Stimulated activated CD4-positive, alpha-beta T cell treated with anti-CD3 and anti-CD28 coated beads, Interleukin-2, amount 100 ng/mL, for 48 hours (primary cell): ENCODE measurements around the gene ANKRD49.

ENCODE experiments used
- DNase-seq, 2 donors: peaks; one replicate each; pipeline ENCODE4 v3.0.0-alpha.2; 2020

The ANKRD49 gene

DNA sequence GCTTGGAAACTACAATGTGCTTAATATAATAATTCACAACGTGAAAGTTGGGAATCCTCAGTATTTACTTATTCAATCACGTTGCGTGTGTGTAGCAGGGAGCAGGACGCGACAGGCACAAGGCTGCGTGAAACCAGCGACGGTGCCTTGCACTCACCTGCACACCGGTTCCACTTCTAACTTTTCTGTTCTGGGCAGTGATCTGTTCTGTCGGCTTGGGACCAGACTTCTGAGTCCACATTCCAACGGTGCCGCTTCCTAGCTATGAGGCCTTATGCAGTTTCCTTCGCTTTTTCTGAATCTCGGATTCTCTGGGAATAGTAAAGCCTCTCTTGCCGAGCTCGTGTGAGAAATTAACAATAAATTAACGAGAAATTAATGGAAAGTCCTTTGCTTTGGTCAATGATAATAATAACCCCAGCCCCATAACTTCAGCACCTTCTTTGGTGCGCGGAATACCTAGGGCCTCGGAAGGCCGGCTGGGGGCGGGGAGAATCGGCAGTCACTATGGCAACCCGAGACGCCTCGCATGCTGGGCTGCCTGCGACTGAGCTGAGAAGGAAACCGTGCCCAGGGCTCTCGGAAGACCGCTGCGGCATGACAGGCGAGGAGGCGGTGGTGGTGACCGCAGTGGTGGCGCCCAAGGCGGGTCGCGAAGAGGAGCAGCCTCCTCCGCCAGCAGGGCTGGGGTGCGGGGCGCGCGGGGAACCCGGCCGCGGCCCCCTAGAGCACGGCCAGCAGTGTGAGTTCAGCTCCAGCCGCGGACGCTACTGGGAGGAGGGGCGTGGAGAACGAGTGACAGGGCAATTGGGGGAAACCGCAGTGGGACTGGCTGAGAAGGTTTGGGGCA, 18.4 kb downstream of the ANKRD49 start, which contains the start of gene C11orf97:
C11orf97 (plus strand) TSS at position 530 of the 850 bp plus-strand sequence; CDS start at position 598, 68 bp downstream.
- DNase-seq, result peak; percentile 37 to 42

DNA sequence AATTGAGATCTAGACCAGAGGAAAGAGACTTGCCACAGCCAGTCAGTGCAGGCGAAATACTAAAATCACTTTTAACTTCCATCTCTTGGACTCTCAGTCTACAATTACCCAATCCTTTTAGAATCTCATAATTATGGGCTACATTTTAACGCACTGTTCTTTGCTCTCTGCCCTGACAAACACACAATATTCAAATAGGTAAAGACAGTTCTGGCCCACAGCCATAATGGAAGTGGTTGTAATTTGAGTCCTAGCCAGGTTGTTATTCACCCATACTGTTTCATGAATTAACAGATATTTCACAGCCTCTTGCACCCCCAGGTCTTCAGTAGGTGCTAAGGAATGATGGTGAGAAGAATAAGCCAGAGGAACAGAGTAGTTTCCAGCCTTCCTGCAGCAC, 19.3 kb downstream of the ANKRD49 start:
- no peak for DNase-seq

DNA sequence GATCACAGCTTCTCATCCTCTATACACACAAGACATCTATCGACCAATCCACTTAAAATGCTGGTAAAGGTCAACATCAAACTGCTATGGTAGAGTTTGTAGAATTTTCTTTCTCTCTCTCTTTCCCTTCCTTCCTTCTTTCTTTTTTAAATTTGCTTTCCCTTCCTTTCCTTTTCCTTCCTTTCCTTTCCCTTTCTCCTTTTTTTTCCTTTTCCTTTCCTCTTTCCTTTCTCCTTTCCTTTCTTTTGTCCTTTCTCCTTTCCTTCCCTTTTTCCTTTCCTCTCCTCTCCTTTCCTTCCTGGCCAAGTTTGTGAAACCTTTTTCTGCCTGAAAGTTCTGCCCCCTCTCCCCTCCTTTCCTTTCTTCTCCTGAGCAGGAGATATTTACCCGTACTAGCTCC, 21.6 kb downstream of the ANKRD49 start:
- DNase-seq, result no peak

DNA sequence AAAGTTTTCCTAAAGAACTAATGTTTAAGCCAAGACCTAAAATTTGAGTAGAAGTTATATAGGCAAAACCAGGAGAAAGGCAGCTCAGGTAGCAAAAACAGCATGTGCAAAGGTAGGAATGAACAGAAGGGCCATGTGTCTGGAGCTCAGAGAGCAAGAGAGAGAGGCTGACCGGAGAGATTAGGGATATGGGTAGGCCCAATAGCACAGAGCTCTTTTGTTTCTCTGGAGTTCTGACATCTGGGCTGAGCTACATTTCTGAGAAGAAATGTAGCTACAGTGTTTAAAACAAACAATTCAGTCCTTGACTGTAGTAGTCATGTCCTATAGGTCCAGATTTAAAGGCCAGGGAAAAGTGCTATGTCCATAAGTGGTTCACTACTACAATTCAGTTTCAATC, 22.9 kb downstream of the ANKRD49 start:
- no peak for DNase-seq

DNA sequence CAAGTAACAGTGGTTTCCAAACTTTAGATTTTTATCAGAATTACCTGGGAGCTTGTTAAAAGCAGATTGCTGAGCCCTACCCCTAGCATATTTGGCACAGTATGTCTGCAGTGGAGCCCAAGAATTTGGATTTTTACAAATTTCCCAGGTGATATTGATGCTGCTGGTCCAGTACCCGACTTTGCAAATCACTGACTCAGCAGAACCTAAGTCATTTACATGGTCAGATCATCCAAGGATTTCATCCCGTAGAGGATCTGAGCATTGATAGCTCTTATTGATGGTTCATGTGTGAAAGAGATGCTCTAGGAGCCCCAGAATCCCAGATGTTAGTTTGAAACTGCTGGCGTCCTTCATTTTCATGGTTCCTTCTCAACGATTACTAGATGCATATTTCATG, 24.5 kb downstream of the ANKRD49 start:
- no peak for DNase-seq

DNA sequence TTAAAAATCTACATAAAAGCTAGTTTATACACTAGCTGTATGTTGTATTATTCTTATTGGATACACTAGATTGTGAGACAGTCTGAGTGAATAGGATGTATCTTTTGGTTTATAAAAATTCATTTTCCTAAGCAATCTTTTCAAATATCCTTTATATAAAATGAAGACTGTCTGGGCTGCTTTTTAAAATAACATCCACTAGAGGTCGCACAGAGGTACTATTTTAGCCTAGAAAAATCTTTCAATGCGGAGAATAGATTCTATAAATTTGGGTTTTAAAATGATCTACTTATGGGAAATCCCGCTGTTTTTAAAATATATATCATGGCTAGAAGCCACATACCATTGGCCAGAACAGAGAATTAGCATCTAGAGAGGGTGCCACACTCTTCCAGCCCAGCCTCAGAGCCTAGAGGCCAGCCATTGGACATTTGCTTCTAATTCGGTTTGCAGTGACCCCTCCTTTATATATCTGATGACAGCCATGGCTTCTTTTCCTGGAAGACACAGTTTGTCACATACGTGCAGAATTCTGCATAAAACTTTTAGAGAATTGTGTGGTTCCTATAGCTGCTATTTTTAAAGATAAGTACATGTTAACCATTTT, 25.8 kb downstream of the ANKRD49 start:
- DNase-seq, result no peak

DNA sequence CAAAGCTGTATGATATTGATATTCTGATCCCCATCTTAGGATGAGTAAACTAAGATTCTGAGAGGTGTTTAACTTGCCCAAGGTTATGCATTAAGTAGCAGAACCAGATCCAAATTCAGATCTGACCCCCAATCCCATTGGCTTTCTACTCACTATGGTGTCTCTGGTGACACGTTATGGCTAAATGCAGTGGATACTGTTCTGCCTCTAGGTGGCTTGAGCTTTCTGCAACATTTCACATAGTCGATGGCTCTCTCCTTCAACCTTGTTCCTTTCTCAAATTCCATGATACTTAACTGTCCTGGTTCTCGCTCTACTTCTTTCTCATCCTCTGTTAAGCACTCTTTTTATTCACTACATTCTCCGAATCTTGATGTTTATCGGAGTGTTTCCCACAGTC, 27.9 kb downstream of the ANKRD49 start:
- DNase-seq, result no peak

DNA sequence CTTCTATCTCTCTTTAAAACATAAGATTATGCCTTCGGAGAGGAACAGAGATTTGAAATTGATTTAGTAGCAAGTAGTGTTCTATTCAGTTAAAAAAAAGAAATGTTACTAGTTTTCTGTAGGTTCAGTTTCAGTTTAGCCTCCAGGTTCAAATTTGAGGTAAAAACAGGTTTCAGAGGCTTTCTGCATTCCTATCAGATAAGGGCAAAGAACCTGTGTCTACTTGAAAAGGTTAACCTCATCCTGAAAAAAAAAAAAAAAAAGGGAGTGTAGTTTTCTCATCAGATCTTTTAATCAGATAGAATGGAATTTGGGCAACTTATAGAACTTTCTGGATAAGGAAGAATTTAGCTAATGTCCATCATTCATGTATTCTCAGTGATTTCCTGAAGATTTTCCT, 30.6 kb downstream of the ANKRD49 start:
- DNase-seq, result no peak

DNA sequence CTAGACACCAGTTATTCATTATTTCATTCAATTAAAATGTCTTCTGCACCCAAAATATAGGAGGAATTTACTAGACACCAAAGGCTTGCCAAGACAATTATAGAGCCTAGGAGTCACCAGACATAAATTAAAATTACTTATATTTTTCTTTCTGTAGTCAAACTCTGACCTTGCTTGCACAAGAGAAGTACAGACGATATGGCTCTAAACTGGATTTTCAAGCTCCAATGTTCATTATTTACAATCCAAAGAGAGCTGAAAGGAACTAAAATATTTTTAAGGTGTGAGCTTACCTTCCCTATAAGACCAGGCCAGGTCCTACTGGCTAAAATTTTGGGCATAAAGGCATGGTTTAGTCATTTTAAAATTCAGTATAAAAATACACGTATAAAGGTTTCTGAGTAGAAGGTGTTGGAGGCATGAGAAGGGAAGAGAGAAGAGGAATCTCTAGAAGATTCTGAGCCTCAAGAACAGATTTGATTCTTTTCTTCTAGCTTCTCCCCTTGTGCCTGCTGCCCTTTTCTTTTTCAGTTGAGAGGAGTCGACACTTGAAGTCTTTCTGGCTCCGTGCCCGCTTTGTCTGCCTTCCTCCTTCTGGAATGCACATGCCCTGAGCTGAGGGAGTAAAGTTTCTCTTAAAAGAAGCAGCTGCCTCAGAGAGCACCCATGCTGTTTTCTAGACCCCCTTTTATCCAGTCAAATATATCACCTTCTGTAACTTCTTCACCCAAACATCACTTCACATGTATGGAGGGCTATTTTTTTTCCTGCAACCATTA, 32.0 kb downstream of the ANKRD49 start:
- no peak for DNase-seq

DNA sequence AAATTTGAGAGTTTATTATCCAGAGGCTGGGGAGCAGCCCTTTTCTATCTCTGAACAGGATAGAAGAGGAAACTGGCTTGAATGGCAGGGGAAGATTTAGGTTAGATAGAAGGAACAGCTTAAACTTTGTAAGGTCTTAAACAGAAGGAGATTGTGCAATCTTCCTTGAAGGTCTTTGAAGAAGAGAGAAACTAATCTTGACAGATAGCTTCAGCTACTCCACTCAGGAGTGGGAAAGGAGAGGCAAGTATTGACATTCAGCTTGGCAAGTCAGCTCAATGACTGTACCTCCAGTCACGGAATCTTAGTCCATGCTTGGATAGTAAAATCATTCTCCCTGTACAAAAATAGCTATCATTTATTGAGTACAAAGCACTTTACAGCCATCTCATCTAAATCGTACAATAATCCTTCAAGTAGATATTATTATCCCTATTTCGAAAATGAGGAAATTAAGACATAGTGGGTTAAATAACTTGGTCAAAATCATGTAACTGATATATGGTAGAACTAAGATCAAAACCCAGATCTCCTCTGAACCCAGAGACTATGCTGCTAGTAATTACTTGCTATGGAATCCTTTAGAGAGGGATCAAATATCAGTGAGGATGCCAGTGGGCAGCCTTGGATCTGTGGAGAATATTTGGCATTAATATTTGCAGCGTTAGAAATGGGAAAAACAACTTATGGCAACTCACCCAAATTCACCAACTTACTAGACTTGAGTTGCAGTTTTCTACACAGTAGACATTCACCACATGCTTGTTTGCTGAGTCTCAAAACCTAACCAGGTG, 33.1 kb downstream of the ANKRD49 start:
- no peak for DNase-seq

DNA sequence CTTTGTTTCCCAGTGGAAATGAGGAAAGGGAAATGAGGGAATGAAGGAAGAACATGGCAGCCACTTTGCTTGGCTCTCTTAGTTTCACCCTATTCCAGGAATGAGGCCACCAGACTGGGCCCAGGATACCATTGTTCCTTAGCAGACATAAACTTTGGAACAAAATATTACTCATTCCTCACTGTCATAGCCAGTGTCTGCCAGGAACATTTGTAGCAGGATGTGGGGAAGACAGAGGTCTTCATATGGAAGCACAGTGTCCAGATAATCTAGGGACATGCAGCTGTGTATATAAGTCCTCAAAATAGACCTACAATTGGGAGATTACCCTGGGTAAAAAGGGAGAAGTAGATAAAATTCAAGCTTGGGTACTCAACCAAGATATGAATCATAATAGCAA, 34.8 kb downstream of the ANKRD49 start:
- no peak for DNase-seq

DNA sequence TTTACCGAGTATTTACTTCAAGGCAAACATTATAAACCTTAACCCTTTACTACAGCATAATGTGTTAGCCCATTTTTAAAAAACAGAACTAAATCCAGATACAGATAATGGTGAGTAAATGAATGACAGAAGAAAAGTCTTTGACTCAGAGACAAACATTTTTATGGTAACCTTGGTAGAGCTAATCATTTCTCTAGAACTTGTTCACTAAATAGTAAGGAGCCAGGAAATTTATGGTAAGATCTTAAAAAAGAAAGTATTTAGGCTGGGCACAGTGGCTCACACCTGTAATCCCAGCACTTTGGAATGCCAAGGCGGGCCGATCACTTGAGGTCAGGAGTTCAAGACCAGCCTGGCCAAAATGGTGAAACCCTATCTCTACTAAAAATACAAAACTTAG, 38.4 kb downstream of the ANKRD49 start:
- no peak for DNase-seq

DNA sequence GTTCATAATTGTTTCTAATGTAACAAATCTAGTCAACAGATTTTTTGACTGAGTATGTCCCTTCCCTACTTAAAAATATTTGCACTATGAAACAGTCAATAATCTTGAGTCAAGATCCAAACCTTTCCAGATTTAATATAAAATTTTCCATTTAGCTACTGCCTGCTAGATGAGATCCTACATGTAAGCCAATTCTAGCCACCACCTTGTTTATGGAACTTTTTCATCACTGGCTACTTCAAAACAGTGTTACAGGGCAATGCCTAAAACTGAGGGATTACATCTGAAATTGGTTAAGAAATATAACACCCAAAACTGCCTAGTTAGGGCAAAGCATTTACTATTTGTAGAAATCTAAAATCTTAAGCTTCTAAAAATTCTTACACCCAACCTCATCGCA, 39.4 kb downstream of the ANKRD49 start:
- DNase-seq, result no peak

DNA sequence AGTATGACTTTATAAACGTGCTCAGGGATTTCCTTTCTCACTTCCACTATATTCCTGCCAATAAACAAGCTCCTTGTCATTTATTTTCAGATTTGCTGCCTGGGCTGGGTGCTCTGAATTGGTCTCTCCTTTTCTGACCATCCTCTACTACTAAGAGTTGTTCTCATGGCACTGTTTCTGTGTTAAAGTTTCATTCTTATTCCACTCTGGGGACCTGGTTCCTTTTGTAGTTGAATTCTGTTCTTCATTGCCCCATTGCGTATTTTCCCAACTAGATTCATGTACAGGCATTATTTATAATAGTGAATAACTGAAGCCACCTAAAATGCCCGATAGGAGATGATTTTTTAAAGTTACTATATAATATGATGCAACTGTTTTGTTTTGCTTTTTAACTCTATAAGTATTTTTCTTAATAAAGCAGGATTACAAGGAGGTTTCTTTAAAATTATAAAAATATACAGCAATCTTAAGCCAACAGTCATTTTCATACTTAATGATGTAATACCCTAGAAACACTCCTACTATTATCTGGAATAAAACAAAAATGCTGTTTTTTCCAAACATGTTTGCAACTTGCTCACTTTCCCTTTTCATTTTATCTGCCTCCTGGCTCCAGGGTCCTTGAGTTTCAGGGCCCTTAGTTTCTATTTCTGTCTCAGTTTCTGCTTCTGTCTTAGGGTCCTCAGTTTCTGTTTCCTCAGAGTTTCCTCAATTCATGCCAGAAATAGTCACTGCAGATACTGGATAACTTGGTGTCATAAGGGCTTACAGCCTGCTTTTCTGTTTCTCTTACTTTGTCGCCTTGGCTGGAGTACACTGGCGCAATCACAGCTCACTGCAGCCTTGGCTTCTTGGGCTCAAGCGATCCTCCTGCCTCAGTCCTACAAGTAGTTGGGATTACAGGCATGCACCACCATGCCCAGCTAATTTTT, 40.2 kb downstream of the ANKRD49 start:
- DNase-seq, result no peak

DNA sequence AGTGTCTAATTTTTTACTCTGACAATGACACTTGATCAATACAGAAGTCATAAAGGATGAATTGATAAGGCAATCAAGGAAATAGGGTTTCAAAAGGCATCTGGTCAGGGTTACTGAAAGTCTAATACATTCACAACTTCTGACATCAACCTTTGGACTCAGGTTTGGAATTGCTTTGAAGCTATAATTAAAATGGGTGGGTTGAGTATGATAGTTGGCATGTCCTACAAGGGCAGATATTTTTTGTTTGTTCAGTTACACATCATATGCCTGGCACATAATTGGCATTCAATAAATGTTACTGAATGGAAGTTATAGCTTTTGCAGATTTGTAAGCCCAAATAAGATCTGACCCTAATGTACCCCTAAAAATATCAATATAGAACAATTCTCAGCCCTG, 42.6 kb downstream of the ANKRD49 start:
- no peak for DNase-seq

DNA sequence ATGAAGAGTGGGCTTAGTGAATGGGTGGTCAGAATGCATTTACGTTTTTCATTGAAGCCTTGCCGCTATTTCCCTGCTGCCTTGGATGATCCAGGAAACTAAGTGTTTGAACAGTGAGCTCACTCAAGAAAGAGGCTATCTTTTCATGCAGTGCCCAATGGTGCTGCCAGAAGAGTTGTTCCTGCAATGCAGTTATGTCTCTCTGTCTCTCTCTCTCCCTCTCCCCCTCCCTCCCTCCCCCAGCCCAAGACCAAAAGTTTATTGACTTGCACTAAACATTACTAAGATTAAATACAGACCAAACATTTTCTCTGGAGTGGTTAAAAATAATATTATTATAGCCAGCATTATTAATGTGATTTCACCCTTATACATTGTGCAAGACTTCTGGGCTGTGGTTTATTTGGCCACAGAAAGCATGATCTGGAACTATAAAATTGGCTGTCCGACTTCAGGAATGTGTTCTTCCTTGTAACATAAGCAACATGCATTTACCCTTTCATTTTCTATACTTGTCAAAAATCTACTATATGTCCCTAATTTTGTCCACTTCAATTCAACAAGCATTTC, 43.3 kb downstream of the ANKRD49 start:
- DNase-seq, result no peak

DNA sequence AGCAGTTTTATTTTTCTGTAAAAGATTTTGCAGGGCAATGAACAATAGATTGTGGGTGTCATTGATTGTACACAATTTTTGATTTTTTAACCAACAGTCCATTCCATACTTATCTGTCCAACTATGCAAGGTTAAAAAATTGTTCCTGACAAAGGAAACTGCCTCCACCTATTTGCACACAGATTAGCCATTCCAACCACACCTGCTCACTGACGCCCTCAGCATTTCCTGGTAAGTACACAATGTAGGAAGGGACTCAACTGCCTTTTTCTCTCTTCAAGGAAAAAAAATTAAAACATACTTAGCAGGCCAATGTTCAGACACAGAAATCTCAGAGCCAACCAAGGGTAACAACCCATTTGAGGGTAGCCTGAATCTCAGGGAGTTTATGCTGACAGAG, 45.6 kb downstream of the ANKRD49 start:
- DNase-seq, result no peak

DNA sequence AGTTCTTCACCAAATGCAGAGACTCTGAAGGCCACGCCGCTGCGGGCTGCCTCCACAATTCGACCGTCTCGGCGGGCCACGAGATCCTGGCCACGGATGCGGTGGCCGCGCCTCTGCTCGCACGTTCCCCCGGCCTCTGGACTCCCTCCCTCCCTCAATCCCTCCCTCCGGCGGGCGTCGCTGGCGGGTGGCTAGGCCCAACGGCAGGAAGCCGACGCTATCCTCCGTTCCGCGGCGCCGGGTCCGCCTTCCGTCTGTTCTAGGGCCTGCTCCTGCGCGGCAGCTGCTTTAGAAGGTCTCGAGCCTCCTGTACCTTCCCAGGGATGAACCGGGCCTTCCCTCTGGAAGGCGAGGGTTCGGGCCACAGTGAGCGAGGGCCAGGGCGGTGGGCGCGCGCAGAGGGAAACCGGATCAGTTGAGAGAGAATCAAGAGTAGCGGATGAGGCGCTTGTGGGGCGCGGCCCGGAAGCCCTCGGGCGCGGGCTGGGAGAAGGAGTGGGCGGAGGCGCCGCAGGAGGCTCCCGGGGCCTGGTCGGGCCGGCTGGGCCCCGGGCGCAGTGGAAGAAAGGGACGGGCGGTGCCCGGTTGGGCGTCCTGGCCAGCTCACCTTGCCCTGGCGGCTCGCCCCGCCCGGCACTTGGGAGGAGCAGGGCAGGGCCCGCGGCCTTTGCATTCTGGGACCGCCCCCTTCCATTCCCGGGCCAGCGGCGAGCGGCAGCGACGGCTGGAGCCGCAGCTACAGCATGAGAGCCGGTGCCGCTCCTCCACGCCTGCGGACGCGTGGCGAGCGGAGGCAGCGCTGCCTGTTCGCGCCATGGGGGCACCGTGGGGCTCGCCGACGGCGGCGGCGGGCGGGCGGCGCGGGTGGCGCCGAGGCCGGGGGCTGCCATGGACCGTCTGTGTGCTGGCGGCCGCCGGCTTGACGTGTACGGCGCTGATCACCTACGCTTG, 50.2 kb downstream of the ANKRD49 start, which contains the start of gene FUT4:
FUT4 (plus strand) TSS at position 227 of the 951 bp plus-strand sequence; CDS start at position 440, 213 bp downstream.
- peak; percentile 63 to 64 for DNase-seq

DNA sequence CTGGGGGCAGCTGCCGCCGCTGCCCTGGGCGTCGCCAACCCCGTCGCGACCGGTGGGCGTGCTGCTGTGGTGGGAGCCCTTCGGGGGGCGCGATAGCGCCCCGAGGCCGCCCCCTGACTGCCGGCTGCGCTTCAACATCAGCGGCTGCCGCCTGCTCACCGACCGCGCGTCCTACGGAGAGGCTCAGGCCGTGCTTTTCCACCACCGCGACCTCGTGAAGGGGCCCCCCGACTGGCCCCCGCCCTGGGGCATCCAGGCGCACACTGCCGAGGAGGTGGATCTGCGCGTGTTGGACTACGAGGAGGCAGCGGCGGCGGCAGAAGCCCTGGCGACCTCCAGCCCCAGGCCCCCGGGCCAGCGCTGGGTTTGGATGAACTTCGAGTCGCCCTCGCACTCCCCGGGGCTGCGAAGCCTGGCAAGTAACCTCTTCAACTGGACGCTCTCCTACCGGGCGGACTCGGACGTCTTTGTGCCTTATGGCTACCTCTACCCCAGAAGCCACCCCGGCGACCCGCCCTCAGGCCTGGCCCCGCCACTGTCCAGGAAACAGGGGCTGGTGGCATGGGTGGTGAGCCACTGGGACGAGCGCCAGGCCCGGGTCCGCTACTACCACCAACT, 51.0 kb downstream of the ANKRD49 start:
- no peak for DNase-seq
